NCI-H345 treated with DMSO at 0.1 percent for 48 hours (cell line): ENCODE results near the gene CYP1A2.
"Not testable (repeated sequence)": the region's sequence is repeated elsewhere in the genome, so short reads cannot be mapped to it uniquely, and the experiment has no call there.

Experiments used
- DNase-seq: peaks from one replicate; lab custom pipeline; 2025; ENCODE audit not compliant: unreplicated experiment; lab: John Stamatoyannopoulos, UW

The CYP1A2 gene

GRCh38 chr15:74748322-74748946 lies at the start of gene CYP1A2:
Gene CYP1A2, plus strand, starts transcription at chr15:74748845. Its CDS starts 894 bp downstream, at chr15:74749739.
- no peak for DNase-seq

GRCh38 chr15:74709011-74709410 lies 39.6 kb upstream of the CYP1A2 start:
- no peak for DNase-seq

- no peak for DNase-seq
These were observed 38.8 kb upstream of the CYP1A2 start for GRCh38 chr15:74709892-74710291.

- DNase-seq, result no peak
These were observed 38.1 kb upstream of the CYP1A2 start for GRCh38 chr15:74710319-74711094.

GRCh38 chr15:74712311-74712710 lies 36.3 kb upstream of the CYP1A2 start:
- no peak for DNase-seq

- no peak for DNase-seq
These were observed 32.0 kb upstream of the CYP1A2 start for GRCh38 chr15:74716651-74717050.

- no peak for DNase-seq
These were observed 26.1 kb upstream of the CYP1A2 start for GRCh38 chr15:74722591-74722990.

- DNase-seq, result no peak
These were observed 25.5 kb upstream of the CYP1A2 start for GRCh38 chr15:74723187-74723586.

- peak; percentile 60 for DNase-seq
These were observed 24.8 kb upstream of the CYP1A2 start for GRCh38 chr15:74723754-74724334.

GRCh38 chr15:74724570-74725224 lies 23.9 kb upstream of the CYP1A2 start:
- no peak for DNase-seq

- DNase-seq, result no peak
These were observed 23.3 kb upstream of the CYP1A2 start, which contains the start of gene CYP1A1 for GRCh38 chr15:74725225-74725774. Gene CYP1A1, minus strand, starts transcription at chr15:74725528. Its CDS starts 2,431 bp downstream, at chr15:74723097.

GRCh38 chr15:74725845-74726773 lies 22.5 kb upstream of the CYP1A2 start:
- no peak for DNase-seq

GRCh38 chr15:74726774-74727164 lies 21.9 kb upstream of the CYP1A2 start:
- DNase-seq, result no peak

- peak; percentile 42 for DNase-seq
These were observed 20.9 kb upstream of the CYP1A2 start for GRCh38 chr15:74727727-74728126.

GRCh38 chr15:74728699-74729098 lies 19.9 kb upstream of the CYP1A2 start:
- DNase-seq, result not testable (repeated sequence)

- not testable (repeated sequence) for DNase-seq
These were observed 19.3 kb upstream of the CYP1A2 start for GRCh38 chr15:74729372-74729771.

GRCh38 chr15:74730619-74731316 lies 17.9 kb upstream of the CYP1A2 start:
- DNase-seq, result no peak

GRCh38 chr15:74732846-74733245 lies 15.8 kb upstream of the CYP1A2 start:
- no peak for DNase-seq

GRCh38 chr15:74733269-74733668 lies 15.4 kb upstream of the CYP1A2 start:
- DNase-seq, result no peak

- DNase-seq, result no peak
These were observed 13.3 kb upstream of the CYP1A2 start for GRCh38 chr15:74735305-74735704.
